GM18505 (cell line): ENCODE measurements around the gene CRADD.
"Not testable (repeated sequence)": the region's sequence is repeated elsewhere in the genome, so short reads cannot be mapped to it uniquely, and the experiment has no call there.

Source experiments
- ATAC-seq: cut with Tn5 transposase; IDR thresholded peaks from one replicate; pipeline ENCODE4 v1.9.1; 2021; ENCODE audit not compliant: unreplicated experiment
- POLR2A ChIP-seq: IDR thresholded peaks from 4 replicates; pipeline ENCODE4 v1.6.1; 2011; ENCODE audit warnings: borderline replicate concordance; ENCODE audit not compliant: insufficient read depth, insufficient read length; ENCODE audit errors: extremely low read depth

Gene CRADD

GRCh38 chr12:93921521-93921920 lies 244.3 kb downstream of the CRADD start:
- no peak for TF ChIP-seq POLR2A
- ATAC-seq, result no peak

- ATAC-seq, result no peak
Measured at GRCh38 chr12:93922583-93923006, 245.4 kb downstream of the CRADD start.

DNA sequence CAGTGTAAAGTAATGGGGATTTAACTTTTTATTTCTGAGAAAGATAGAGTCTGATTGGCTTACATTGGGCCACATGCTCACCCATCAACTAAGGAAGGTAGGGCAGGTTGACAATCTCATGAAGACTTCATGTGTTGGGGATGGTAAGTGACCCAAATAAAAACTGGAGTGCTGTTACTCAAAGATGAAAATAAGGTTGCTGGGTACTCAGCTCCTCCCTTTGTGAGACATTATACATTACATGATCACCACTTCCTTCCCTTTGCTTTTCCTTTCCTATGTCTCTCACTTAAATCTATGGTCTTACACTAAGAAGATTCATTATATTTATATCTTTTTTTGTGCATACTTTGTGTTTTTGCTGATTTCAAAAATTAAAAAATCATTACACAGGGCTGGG lies 247.2 kb downstream of the CRADD start:
- TF ChIP-seq POLR2A, result no peak
- no peak for ATAC-seq

More at GRCh38 chr12:93922583-93923006, 245.4 kb downstream of the CRADD start:
- no peak for TF ChIP-seq POLR2A

GRCh38 chr12:93925585-93926205 lies 248.5 kb downstream of the CRADD start:
- no peak for ATAC-seq
- no peak for TF ChIP-seq POLR2A

DNA sequence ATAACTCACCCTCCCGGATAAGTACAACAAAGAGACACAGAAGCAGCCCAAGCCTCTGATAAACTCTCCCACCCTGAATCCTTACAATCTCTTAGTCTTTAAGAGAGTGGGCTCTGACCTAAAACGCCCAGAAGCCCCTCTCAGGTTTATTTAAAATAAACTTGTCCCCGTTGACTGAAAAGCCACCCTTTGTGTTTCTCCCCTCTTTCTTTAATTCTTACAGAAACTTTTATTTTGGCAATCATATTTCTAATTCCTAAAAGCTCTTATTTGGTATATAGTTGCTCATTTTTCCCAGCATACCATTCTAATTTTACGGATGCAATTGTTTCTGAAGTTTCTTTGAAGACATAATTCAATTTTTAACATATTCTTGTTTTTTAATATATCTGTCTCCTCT lies 249.1 kb downstream of the CRADD start:
- ATAC-seq, result no peak
- TF ChIP-seq POLR2A, result no peak

DNA sequence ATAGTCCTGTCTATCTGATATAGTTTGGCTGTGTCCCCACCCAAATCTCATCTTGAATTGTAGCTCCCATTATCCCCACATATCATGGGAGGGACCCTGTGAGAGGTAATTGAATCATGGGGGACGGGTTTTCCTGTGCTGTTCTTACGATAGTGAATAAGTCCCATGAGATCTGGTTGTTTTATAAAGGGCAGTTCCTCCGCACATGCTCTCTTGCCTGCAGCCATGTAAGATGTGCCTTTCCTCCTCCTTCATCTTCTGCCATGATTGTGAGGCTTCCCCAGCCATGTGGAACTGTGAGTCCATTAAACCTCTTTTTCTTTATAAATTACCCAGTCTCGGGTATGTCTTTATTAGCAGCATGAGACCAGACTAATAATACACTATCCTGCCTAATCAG lies 251.9 kb downstream of the CRADD start:
- ATAC-seq, result not testable (repeated sequence)

GRCh38 chr12:93937812-93938211 lies 260.6 kb downstream of the CRADD start:
- ATAC-seq, result no peak
- no peak for TF ChIP-seq POLR2A

GRCh38 chr12:93938317-93938716 lies 261.1 kb downstream of the CRADD start:
- no peak for ATAC-seq

GRCh38 chr12:93938931-93939330 lies 261.8 kb downstream of the CRADD start:
- no peak for ATAC-seq
- no peak for TF ChIP-seq POLR2A

More at GRCh38 chr12:93938317-93938716, 261.1 kb downstream of the CRADD start:
- no peak for TF ChIP-seq POLR2A

DNA sequence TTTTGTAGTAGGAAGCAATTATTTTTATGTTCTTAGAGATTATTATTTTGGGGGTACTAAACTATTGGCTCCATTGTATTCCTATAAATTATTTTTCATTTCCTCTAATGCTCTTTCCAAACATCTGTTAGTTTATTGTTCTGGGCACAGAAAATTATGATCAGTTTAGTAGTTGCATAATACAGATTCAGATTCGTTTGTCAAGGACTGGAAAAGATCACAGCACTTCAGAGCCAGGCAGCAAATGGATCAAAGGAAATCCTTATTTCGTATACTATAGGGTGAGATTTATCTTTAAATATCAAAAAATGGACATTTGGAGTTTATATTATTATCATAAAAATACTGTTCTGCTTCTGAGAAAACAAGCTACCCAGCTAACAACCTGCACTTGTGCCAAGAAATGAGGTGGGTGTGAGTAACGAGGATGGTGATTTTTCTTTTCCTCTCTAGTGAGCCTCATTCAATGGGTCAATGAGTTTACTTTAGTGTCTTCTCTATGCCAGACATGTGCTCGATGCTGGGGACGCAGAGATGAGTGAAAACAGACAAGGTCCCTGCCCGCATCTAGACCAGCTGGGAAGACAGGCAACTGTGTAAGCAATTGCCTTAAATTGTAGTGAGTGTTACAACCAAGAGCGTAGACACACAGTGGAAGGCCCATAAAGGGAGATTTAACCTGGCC lies 262.6 kb downstream of the CRADD start:
- TF ChIP-seq POLR2A, result no peak
- ATAC-seq, result no peak

DNA sequence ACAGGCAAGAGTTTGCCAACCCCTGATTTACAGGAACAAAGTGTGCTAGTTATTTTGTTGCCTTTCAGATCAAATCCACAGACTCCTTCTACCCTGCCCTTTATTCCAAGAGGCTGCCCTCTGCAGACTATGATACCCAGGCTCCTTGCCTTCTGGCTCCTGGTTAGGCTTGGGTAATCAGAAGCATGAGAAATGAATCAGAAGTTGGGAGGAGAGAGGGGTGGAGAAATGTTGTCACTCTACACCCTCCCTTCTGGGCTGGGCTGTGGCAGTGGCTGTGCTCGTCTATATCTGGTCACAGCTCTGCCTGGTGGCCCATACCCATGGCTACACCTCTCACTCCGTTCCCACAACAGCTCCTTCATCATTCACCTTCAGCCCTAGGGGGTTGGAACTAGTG lies 266.6 kb downstream of the CRADD start:
- no peak for TF ChIP-seq POLR2A
- no peak for ATAC-seq

- ATAC-seq, result no peak
- TF ChIP-seq POLR2A, result no peak
Measured at GRCh38 chr12:93944201-93944600, 267.0 kb downstream of the CRADD start.
